ENCODE measurements around the gene LTBP1. TPM values are rescaled to one million over a fixed set of nuclear protein-coding genes. Genes with fewer than 3 reads are reported as not detected.

LTBP1 gene
- total and polyA plus RNA-seq, 2 donors: 97.7 to 175 TPM

DNA sequence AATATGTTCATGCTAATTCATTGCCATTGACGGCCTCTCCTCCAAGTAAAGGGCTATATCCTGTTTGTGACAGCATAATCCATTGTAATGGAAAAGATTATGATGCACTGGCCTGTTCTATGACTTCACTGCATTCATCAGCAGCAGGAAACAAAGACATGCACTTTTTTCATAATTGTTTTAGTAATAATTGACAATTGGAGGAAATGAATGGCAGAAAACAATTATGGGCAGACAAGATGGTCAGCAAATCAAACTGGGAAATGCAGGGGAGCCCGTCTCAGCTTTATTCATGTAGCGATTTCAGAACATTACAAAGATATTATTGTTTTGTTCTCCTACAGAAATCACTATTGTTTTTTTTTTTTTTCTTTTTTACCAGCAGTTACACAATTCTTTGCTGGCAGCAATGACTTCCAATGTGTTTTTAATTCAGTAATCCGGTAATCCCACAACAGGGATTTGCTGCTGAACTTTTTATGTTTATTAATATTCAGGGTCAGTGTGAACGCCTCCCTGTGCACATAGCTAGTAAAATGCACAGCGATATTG, 495.9 kb downstream of the LTBP1 start:
- Histone ChIP-seq H3K4me3 (ENCODE audit: low read depth, low read length) (no peak overlapping the region), H3K27ac (ENCODE audit: low read depth) (no peak overlapping the region), H3K36me3 (ENCODE audit: insufficient read depth) (no peaks in the 10 kb centered on the region), H3K4me1 (ENCODE audit: insufficient read depth) (no peaks in the 10 kb centered on the region)
- no peak for DNase-seq (ENCODE audit: extremely low spot score)
- WGBS: 60% methylated on average over 6 of the region's 6 CpGs

DNA sequence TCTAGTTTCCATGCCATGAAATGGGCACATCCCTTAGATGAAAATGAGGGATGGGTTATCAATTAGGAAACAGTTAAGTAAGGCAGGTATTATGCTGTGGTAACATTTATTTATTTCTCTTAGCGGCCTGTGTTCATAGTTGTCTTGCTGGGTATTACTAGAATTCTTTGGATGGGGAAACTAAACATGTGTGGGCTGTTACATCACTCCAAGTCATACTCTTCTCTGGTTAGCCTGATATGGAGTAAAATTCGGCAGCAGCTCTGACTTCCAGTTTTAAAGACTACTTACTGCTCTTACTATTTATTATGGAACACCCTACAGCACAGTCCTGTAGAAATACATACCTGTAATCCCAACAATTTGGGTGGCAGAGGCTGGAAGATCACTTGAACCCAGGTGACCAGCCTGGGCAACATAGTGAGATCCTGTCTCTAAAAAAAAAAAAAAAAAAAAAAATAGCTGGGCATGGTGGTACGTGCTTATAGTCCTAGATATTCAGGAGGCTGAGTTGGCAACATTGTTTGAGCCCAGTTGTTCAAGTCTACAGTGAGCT, 496.6 kb downstream of the LTBP1 start:
- Histone ChIP-seq H3K27ac (ENCODE audit: low read depth) (no peak overlapping the region), H3K36me3 (ENCODE audit: insufficient read depth) (no peaks in the 10 kb centered on the region), H3K4me1 (ENCODE audit: insufficient read depth) (no peaks in the 10 kb centered on the region), H3K4me3 (ENCODE audit: low read depth, low read length) (no peak overlapping the region)
- no peak for DNase-seq (ENCODE audit: extremely low spot score)
- WGBS: 72% methylated on average over 3 of the region's 3 CpGs

DNA sequence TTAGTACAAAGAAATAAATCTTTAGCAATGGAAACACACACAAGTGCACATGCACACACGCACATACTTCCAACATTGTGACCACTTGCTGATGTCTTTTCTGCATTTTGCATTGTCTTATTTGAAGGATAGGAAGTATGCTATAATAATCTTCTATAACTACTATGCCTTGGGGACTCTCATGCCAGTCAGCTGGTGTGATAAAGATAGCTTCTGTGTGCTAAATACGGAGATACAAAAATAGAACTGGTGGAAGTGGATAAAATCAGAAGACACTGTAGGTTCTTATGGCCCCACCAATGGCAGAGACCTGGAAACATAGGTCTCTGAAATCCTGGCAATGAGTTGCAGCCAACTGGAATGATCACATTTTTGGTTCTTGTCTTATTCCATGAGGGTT, 498.2 kb downstream of the LTBP1 start:
- H3K36me3 ChIP-seq (ENCODE audit: insufficient read depth): no peaks in the 10 kb centered on the region
- no peak overlapping the region for H3K4me3 ChIP-seq (ENCODE audit: low read depth, low read length)
- no peak for DNase-seq (ENCODE audit: extremely low spot score)
- 69% methylated on average over 2 of the region's 2 CpGs for WGBS
- H3K4me1 ChIP-seq (ENCODE audit: insufficient read depth): no peaks in the 10 kb centered on the region
- no peak overlapping the region for H3K27ac ChIP-seq (ENCODE audit: low read depth)

DNA sequence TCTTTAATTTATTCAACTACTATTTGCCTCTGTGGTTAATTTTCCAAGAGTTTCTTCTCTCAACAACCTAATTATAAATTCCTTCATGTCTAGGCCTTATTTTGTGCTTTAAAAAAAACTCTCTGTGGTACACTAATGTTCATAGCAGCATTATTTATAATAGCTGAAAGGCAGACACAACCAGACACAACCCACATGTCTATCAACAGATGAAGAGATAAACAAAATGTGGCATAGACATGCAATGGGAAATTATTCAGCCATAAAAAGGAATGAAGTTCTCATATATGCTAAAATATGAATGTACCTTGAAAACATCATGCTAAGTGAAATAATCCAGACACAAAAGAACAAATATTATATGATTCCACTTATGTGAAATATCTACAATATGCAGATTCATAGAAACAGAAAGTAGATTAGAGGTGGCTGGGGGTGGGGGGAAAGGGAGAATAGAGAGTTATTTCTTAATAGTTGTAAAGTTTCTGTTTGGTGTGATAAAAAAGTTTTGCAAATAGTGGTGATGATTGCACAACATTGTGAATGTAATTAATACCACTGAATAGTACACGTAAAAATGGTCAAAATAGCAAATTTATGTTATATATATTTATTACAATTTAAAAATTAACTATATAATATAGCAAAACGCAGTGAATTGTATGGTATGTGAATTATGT, 501.6 kb downstream of the LTBP1 start:
- H3K4me1 ChIP-seq (ENCODE audit: insufficient read depth): no peaks in the 10 kb centered on the region
- no peak for DNase-seq (ENCODE audit: extremely low spot score)
- 79% methylated on average over 2 of the region's 2 CpGs for WGBS
- H3K36me3 ChIP-seq (ENCODE audit: insufficient read depth): no peaks in the 10 kb centered on the region
- H3K27ac ChIP-seq (ENCODE audit: low read depth): no peak overlapping the region
- H3K4me3 ChIP-seq (ENCODE audit: low read depth, low read length): no peak overlapping the region

Small RNAs within 50 kb of the gene (small RNA-seq; reads per million reads assigned to genes)
- gene RF00019 (not detected), gene RNA5SP91 (not detected), gene RNA5SP92 (not detected)
